Neural cell (in vitro differentiated cells): ENCODE measurements around the gene ALMS1.
"Not testable (repeated sequence)": the region's sequence is repeated elsewhere in the genome, so short reads cannot be mapped to it uniquely, and the experiment has no call there.

Experiments used
- CTCF ChIP-seq: fragments of 450-650 bp; IDR thresholded peaks from 2 replicates; pipeline ENCODE4 v1.5.1; 2014; ENCODE audit warnings: antibody characterized with exemption, mild to moderate bottlenecking, moderate library complexity; ENCODE audit not compliant: poor library complexity, severe bottlenecking
- EP300 ChIP-seq: fragments of 450-650 bp; conservative IDR thresholded peaks from 2 replicates; pipeline ENCODE4 v1.6.1; 2014; ENCODE audit warnings: antibody characterized with exemption, mild to moderate bottlenecking, moderate library complexity; ENCODE audit not compliant: poor library complexity, severe bottlenecking
- EZH2 ChIP-seq: fragments of 200-600, 300-800 bp; shearing (Covaris generic), sonication (generic); IDR thresholded peaks from 2 replicates; pipeline ENCODE4 v1.6.1; 2014; ENCODE audit warnings: antibody characterized with exemption, low read length, borderline replicate concordance, mild to moderate bottlenecking; ENCODE audit not compliant: insufficient read depth, poor library complexity, severe bottlenecking
- MXI1 ChIP-seq: fragments of 450-650 bp; conservative IDR thresholded peaks from 2 replicates; pipeline ENCODE4 v1.6.1; 2014; ENCODE audit warnings: antibody characterized with exemption, mild to moderate bottlenecking; ENCODE audit not compliant: poor library complexity, severe bottlenecking
- POLR2AphosphoS5 ChIP-seq: IDR thresholded peaks from 2 replicates; pipeline ENCODE4 v1.6.1; 2012
- RAD21 ChIP-seq: fragments of 450-650 bp; conservative IDR thresholded peaks from 2 replicates; pipeline ENCODE4 v1.6.1; 2014; ENCODE audit warnings: antibody characterized with exemption, mild to moderate bottlenecking, moderate library complexity
- REST ChIP-seq: IDR thresholded peaks from 2 replicates; pipeline ENCODE4 v1.6.1; 2012; ENCODE audit warnings: borderline replicate concordance
- SMC3 ChIP-seq: fragments of 450-650 bp; conservative IDR thresholded peaks from 2 replicates; pipeline ENCODE4 v1.6.1; 2014; ENCODE audit warnings: antibody characterized with exemption, mild to moderate bottlenecking, moderate library complexity; ENCODE audit not compliant: poor library complexity

GRCh38 chr2:73624036-73624435, 238.4 kb downstream of the ALMS1 start:
- TF ChIP-seq CTCF, POLR2AphosphoS5, EP300, SMC3, REST, EZH2, MXI1, RAD21: not testable (repeated sequence)
